Activated CD8-positive, alpha-beta T cell treated with anti-CD3 and anti-CD28 coated beads, Interleukin-2, amount 10 ng/mL, durations not matched to agents 7 days and 5 days (primary cell): ENCODE measurements around the gene PRR35. TPM values are rescaled to one million over a fixed set of nuclear protein-coding genes. Genes with fewer than 3 reads are reported as not detected.

ENCODE experiments used
- ATAC-seq: fragments of 150-1000 bp; cut with Tn5 transposase; one replicate; pipeline ENCODE4 v1.10.0; 2021; ENCODE audit warnings: moderate library complexity
- CTCF ChIA-PET: fragments of 350-600 bp; sonication (Branson Sonifier 250); formaldehyde crosslinking; loops from one replicate; lab custom pipeline; 2021; ENCODE audit warnings: antibody characterized with exemption; lab: Charles Lee
- POLR2A ChIA-PET: fragments of 350-600 bp; sonication (Branson Sonifier 250); formaldehyde crosslinking; loops from one replicate; lab custom pipeline; 2021; ENCODE audit warnings: antibody characterized with exemption; lab: Charles Lee
- DNase-seq: peaks from one replicate; pipeline ENCODE4 v3.0.0-alpha.2; 2020
- H3K27ac Mint-ChIP-seq: one replicate; pipeline ENCODE4 v1.8.0; 2021; ENCODE audit warnings: mild to moderate bottlenecking, mixed read lengths
- H3K27me3 Mint-ChIP-seq: one replicate; pipeline ENCODE4 v1.8.0; 2021; ENCODE audit warnings: low read depth, mixed read lengths
- H3K36me3 Mint-ChIP-seq: one replicate; pipeline ENCODE4 v1.8.0; 2021; ENCODE audit warnings: low read depth, mixed read lengths
- H3K4me1 Mint-ChIP-seq: one replicate; pipeline ENCODE4 v1.8.0; 2021; ENCODE audit warnings: low read depth, mixed read lengths
- H3K4me3 Mint-ChIP-seq: one replicate; pipeline ENCODE4 v1.8.0; 2021; ENCODE audit warnings: mild to moderate bottlenecking, mixed read lengths
- H3K9me3 Mint-ChIP-seq: one replicate; pipeline ENCODE4 v1.8.0; 2022; ENCODE audit warnings: mixed read lengths; ENCODE audit not compliant: insufficient read depth
- total RNA-seq, 2 experiments: library from RNA; stranded (reverse); gene quantifications; one replicate each; pipeline ENCODE4 v1.2.3, GENCODE V29; 2021

PRR35 gene
- total RNA-seq, 2 experiments from 2014 or later: not detected

- DNase-seq: no peak
- Mint-ChIP-seq H3K9me3 (no peaks in the 10 kb centered on the region), H3K27me3 (no peaks in the 10 kb centered on the region), H3K36me3 (no peaks in the 10 kb centered on the region), H3K4me1 (peaks cover 23% of the 10 kb centered on the region), H3K27ac (no peak overlapping the region), H3K4me3 (no peak overlapping the region)
- ChIA-PET POLR2A (interaction anchor here (0.7 kb wide), 2 partner anchors 16 to 310 kb away, joined by 3 read pairs; no protein-coding TSS in a partner anchor), CTCF (no interaction called here)
- no peak for ATAC-seq
Measured at GRCh38 chr16:572865-573650, 12.9 kb downstream of the PRR35 start.

GRCh38 chr16:574021-574760 lies 14.0 kb downstream of the PRR35 start:
- ChIA-PET POLR2A (interaction anchor here (0.7 kb wide), 1 partner anchor 311 kb away, joined by 3 read pairs; no protein-coding TSS in a partner anchor), CTCF (no interaction called here)
- Mint-ChIP-seq H3K27ac (no peak overlapping the region), H3K36me3 (no peaks in the 10 kb centered on the region), H3K4me1 (peaks cover 22% of the 10 kb centered on the region), H3K9me3 (no peaks in the 10 kb centered on the region), H3K4me3 (no peak overlapping the region), H3K27me3 (no peaks in the 10 kb centered on the region)
- no peak for DNase-seq
- ATAC-seq: no peak

DNA sequence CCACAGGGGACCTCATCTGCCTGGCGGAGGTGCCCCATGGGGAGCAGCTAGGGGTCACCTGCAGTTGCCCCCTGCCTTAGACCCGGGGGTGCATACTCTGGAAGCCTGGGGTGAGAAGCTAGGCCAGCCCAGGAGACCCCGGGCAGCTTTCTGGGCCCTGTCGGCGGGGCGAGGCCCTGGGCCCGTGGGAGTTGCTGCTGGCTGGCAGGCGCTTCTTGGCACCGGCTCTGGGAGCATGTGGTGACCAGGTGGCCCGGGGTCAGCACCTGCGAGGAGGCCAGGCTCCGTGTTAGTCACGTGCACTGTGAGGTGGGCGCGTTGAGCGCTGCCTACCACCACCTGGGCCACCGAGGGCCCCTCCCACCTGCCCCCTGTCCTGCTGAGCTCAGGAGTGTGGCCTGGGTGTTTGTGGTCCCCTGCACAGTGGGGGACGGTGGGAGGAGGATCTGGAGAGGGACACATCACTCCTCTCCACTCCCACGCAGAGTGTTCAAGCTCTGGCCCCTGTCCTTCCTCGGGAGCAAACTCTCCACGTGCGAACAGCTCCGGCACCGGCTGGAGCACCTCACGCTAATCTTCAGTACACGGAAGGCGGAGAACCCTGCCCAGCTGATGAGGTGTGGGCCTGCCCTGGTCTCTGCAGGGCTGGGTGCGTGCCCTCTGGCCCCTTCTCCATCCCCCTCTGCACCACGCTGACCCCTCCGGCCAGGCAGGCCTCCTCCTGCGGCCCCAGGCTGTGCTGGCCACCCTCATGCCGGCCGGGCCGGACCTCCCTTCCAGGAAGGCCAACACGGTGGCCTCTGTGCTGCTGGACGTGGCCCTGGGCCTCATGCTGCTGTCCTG lies 15.4 kb downstream of the PRR35 start:
- H3K9me3 Mint-ChIP-seq: no peaks in the 10 kb centered on the region
- no peak overlapping the region for H3K4me3 Mint-ChIP-seq
- POLR2A ChIA-PET: interaction anchor here (0.5 kb wide), 1 partner anchor 124 kb away, joined by 3 read pairs; no protein-coding TSS in a partner anchor
- no peaks in the 10 kb centered on the region for H3K27me3 Mint-ChIP-seq
- DNase-seq (no peak), ATAC-seq (no peak)
- H3K27ac Mint-ChIP-seq: no peak overlapping the region
- CTCF ChIA-PET: no interaction called here
- H3K36me3 Mint-ChIP-seq: no peaks in the 10 kb centered on the region
- peaks cover 18% of the 10 kb centered on the region for H3K4me1 Mint-ChIP-seq

- H3K9me3 Mint-ChIP-seq: no peaks in the 10 kb centered on the region
- H3K36me3 Mint-ChIP-seq: no peaks in the 10 kb centered on the region
- ATAC-seq (no peak), DNase-seq (no peak)
- H3K27me3 Mint-ChIP-seq: no peaks in the 10 kb centered on the region
- peaks cover 11% of the 10 kb centered on the region for H3K4me1 Mint-ChIP-seq
- CTCF ChIA-PET: no interaction called here
- H3K27ac Mint-ChIP-seq: no peak overlapping the region
- H3K4me3 Mint-ChIP-seq: no peak overlapping the region
- POLR2A ChIA-PET: interaction anchor here (0.5 kb wide), 1 partner anchor 125 kb away, joined by 3 read pairs; no protein-coding TSS in a partner anchor
Measured at GRCh38 chr16:576197-576822, 16.1 kb downstream of the PRR35 start.

DNA sequence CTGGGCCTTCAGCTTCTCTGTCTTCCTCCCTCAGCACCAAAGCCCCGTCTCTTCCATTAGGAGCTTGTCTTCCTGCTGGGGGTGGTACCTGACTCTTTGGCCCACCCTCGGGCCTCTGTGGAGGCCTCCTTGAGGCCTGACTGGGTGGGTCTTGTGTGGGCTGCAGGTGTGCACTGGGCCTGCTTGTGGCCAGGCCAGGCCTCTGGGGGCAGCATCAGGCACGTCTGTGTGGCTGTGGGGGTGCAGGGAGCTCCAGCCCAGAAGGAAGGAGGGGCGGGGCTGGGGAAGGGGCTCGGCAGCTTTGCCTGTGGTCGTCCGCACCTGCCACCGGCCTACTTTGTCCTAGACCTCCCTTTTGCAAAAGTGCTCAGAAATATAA lies 16.6 kb downstream of the PRR35 start:
- Mint-ChIP-seq H3K4me3 (no peak overlapping the region), H3K27me3 (no peaks in the 10 kb centered on the region), H3K4me1 (peaks cover 7% of the 10 kb centered on the region), H3K27ac (no peak overlapping the region), H3K9me3 (no peaks in the 10 kb centered on the region), H3K36me3 (no peaks in the 10 kb centered on the region)
- DNase-seq: no peak
- no peak for ATAC-seq
- ChIA-PET POLR2A (no interaction called here), CTCF (no interaction called here)

GRCh38 chr16:577796-578195 lies 17.6 kb downstream of the PRR35 start:
- Mint-ChIP-seq H3K4me1 (peaks cover 5% of the 10 kb centered on the region), H3K4me3 (no peak overlapping the region), H3K27ac (no peak overlapping the region), H3K27me3 (no peaks in the 10 kb centered on the region), H3K36me3 (no peaks in the 10 kb centered on the region), H3K9me3 (no peaks in the 10 kb centered on the region)
- POLR2A ChIA-PET: no interaction called here
- ATAC-seq: no peak
- CTCF ChIA-PET: no interaction called here
- DNase-seq: no peak

- peaks cover 5% of the 10 kb centered on the region for H3K4me1 Mint-ChIP-seq
- H3K9me3 Mint-ChIP-seq: no peaks in the 10 kb centered on the region
- no peak for DNase-seq
- H3K4me3 Mint-ChIP-seq: no peak overlapping the region
- POLR2A ChIA-PET: no interaction called here
- no peak for ATAC-seq
- H3K36me3 Mint-ChIP-seq: no peaks in the 10 kb centered on the region
- H3K27ac Mint-ChIP-seq: no peak overlapping the region
- no peaks in the 10 kb centered on the region for H3K27me3 Mint-ChIP-seq
- CTCF ChIA-PET: interaction anchor here (1.0 to 1.1 kb wide), 2 partner anchors 20 to 30 kb away, joined by 3 to 6 read pairs; no protein-coding TSS in a partner anchor
Measured at GRCh38 chr16:578232-578869, 18.2 kb downstream of the PRR35 start.

- ChIA-PET CTCF (interaction anchor here (0.7 to 1.1 kb wide), 4 partner anchors 10 to 70 kb away, joined by 3 to 6 read pairs (median 3); partner anchors contain the start of gene WDR90), POLR2A (no interaction called here)
- H3K4me1 Mint-ChIP-seq: peaks cover 5% of the 10 kb centered on the region
- ATAC-seq: peak; percentile 90
- no peak overlapping the region for H3K27ac Mint-ChIP-seq
- peak; percentile 74 for DNase-seq
- no peaks in the 10 kb centered on the region for H3K27me3 Mint-ChIP-seq
- no peak overlapping the region for H3K4me3 Mint-ChIP-seq
- H3K36me3 Mint-ChIP-seq: no peaks in the 10 kb centered on the region
- no peaks in the 10 kb centered on the region for H3K9me3 Mint-ChIP-seq
Measured at GRCh38 chr16:578870-579405, 18.7 kb downstream of the PRR35 start.

DNA sequence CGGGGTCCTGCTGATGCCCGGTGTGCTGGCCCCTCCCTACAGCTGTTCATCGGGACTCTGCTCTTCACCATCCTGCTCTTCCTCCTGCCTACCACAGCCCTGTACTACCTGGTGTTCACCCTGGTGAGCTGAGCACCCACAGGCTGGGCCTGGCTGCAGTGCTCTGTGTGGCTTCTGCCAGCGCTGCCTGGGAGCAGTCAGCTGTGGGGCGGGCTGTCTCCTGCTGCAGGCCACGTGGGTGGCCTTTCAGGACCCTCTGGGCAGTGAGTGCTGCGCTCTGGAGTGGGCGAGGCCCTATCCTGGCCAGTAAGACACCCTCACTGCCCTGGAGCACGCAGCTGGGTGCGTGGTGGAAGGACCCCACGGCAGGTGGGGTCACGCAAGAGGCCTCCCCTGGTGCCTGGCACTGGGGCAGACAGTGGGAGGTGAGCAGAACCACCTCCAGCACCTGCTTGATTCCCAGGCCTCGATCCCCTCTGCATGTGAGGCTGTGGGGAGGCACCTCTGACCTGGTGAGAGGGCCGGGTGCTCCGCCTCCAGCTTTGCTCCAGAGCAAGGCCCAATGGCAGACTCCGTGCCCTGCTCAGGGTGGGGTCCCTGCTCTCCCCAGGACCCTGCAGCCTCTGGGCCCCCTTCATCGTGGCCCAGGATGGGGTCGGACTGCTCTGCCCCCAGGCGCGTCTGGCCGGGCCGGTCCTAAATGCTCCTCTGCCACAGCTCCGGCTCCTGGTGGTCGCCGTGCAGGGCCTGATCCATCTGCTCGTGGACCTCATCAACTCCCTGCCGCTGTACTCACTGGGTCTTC lies 20.1 kb downstream of the PRR35 start:
- Mint-ChIP-seq H3K4me1 (peaks cover 5% of the 10 kb centered on the region), H3K27ac (no peak overlapping the region), H3K4me3 (no peak overlapping the region), H3K27me3 (no peaks in the 10 kb centered on the region), H3K36me3 (no peaks in the 10 kb centered on the region), H3K9me3 (no peaks in the 10 kb centered on the region)
- CTCF ChIA-PET: interaction anchor here (0.6 kb wide), 1 partner anchor 303 kb away, joined by 3 read pairs; no protein-coding TSS in a partner anchor
- POLR2A ChIA-PET: interaction anchor here (1.2 kb wide), 1 partner anchor 8 kb away, joined by 3 read pairs; no protein-coding TSS in a partner anchor
- DNase-seq (no peak), ATAC-seq (no peak)

- Mint-ChIP-seq H3K4me1 (peaks cover 5% of the 10 kb centered on the region), H3K9me3 (no peaks in the 10 kb centered on the region), H3K27me3 (no peaks in the 10 kb centered on the region), H3K4me3 (no peak overlapping the region), H3K36me3 (no peaks in the 10 kb centered on the region), H3K27ac (no peak overlapping the region)
- DNase-seq: no peak
- CTCF ChIA-PET: no interaction called here
- ATAC-seq: no peak
- POLR2A ChIA-PET: no interaction called here
Measured at GRCh38 chr16:580946-581498, 20.8 kb downstream of the PRR35 start.
